WERI-Rb-1 (cell line): Measurements from ENCODE around the gene ACAA2.
"Not testable (repeated sequence)": the region's sequence is repeated elsewhere in the genome, so short reads cannot be mapped to it uniquely, and the experiment has no call there.

ENCODE experiments used
- DNase-seq: peaks from one replicate; pipeline ENCODE4 v3.0.0-alpha.2; 2020
- H3K27ac ChIP-seq: fragments of 250-450 bp; sonication (Bioruptor Pico); 2 replicates; pipeline ENCODE4 v1.5.1; 2020; ENCODE audit warnings: mild to moderate bottlenecking, moderate library complexity
- H3K27me3 ChIP-seq: fragments of 250-450 bp; sonication (Bioruptor Pico); 2 replicates; pipeline ENCODE4 v1.5.1; 2021; ENCODE audit warnings: mild to moderate bottlenecking, low read depth, moderate library complexity; ENCODE audit not compliant: insufficient read depth, severe bottlenecking
- H3K36me3 ChIP-seq: fragments of 250-450 bp; sonication (Bioruptor Pico); 2 replicates; pipeline ENCODE4 v1.5.1; 2020; ENCODE audit warnings: mild to moderate bottlenecking, moderate library complexity
- H3K4me3 ChIP-seq: 2 replicates; pipeline ENCODE4 v1.5.1; 2011; ENCODE audit warnings: low read depth, mild to moderate bottlenecking, control low read depth, low read length
- H3K9me3 ChIP-seq: fragments of 250-450 bp; sonication (Bioruptor Pico); 2 replicates; pipeline ENCODE4 v1.5.1; 2021; ENCODE audit warnings: mild to moderate bottlenecking, moderate library complexity; ENCODE audit not compliant: severe bottlenecking
- TF ChIP-seq, protein P1 (sequence below): IDR thresholded peaks from 2 replicates; pipeline ENCODE4 v1.5.1; 2011; ENCODE audit warnings: low read depth, mild to moderate bottlenecking, control low read depth, inconsistent platforms, low read length

Gene ACAA2

DNA sequence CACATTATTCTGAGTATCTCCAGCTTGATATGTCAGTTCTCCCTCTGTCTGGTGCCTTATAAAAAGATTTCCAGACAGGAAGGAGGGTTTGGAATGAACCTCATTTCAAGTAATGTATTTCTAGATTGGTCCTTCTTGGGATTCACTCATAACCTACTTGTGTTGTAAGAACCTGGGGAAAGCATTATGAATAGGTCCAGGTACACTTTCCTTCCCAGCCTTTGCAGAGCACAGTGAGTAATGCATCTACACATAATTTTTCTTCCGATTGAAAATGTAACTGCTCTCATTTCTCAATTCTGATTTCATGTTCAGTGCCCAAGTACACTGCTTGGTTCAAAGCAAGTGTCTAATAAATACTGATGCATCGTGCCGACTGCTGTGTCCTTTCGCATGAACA, 25.0 kb upstream of the ACAA2 start:
- Histone ChIP-seq H3K9me3 (no peaks in the 10 kb centered on the region), H3K4me3 (no peak overlapping the region), H3K36me3 (no peaks in the 10 kb centered on the region), H3K27ac (no peak overlapping the region), H3K27me3 (no peaks in the 10 kb centered on the region)
- no peak for DNase-seq
- TF ChIP-seq, protein P1, sequence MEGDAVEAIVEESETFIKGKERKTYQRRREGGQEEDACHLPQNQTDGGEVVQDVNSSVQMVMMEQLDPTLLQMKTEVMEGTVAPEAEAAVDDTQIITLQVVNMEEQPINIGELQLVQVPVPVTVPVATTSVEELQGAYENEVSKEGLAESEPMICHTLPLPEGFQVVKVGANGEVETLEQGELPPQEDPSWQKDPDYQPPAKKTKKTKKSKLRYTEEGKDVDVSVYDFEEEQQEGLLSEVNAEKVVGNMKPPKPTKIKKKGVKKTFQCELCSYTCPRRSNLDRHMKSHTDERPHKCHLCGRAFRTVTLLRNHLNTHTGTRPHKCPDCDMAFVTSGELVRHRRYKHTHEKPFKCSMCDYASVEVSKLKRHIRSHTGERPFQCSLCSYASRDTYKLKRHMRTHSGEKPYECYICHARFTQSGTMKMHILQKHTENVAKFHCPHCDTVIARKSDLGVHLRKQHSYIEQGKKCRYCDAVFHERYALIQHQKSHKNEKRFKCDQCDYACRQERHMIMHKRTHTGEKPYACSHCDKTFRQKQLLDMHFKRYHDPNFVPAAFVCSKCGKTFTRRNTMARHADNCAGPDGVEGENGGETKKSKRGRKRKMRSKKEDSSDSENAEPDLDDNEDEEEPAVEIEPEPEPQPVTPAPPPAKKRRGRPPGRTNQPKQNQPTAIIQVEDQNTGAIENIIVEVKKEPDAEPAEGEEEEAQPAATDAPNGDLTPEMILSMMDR = no peak

DNA sequence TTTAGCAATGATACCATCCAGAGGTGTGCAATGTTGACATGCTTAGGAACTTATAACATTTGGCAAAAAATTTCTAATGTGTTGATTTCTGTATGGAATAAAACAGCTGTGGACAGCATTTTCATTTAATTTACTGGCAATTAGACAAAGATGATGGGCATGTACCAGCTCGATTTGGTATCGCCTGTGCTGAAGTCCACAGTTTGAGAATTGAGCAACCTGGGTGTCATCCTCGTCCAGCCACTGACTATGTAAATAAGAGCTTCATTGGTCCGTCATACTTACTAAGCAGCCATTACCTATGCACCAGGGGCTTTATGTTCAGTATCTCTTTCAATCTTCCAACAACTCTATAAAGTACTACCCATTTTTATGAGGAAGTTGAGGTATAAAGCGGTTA, 24.6 kb upstream of the ACAA2 start:
- Histone ChIP-seq H3K36me3 (no peaks in the 10 kb centered on the region), H3K27me3 (no peaks in the 10 kb centered on the region), H3K27ac (no peak overlapping the region), H3K9me3 (no peaks in the 10 kb centered on the region), H3K4me3 (no peak overlapping the region)
- no peak for DNase-seq
- TF ChIP-seq, protein P1 = no peak

DNA sequence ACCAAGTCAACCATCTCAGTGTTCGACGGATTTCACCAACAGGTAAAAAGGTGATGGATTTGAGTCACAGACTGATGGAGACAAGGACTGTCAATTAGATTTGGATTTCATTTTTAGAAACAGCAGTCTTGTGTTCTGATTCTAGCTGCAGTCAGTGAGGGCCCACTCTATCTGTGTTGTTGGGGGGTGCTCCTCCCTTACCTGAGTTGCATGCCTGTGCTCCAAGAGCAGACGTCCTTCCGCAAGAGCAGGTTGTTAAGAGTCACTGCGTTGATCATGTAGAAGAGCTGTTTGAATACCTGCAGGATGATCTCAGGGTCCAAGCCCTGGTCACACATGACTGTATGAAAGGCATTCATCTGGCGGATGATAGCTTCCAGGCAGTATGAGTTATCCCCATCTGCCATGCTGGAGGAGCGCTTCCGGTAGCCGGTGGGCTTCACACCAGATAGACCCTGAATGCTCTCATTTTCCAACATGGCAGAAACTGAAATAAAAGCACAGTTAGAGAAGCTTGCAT, 24.0 kb upstream of the ACAA2 start:
- not testable (repeated sequence) for H3K27me3 ChIP-seq, H3K9me3 ChIP-seq, H3K27ac ChIP-seq, DNase-seq, H3K4me3 ChIP-seq, H3K36me3 ChIP-seq

DNA sequence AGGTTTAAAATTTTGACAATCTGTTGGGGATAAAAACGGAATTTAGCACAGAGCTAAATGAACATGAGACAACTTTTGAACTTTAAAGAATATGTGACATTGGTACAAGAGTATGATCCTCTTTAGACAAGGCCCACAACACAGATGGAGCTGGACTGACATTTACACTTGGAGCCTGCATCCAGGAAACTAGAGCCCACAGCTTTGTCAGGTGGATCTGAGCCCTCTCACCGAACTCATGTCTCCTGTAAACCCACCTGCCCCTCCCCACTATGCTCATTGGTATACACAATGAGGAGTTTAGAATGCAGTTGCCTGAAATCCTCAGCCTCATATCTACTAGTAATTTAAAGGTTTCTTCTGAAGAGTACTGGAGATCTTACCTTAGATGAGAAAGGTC, 22.1 kb upstream of the ACAA2 start:
- no peak for DNase-seq
- Histone ChIP-seq H3K9me3 (no peaks in the 10 kb centered on the region), H3K4me3 (no peak overlapping the region), H3K36me3 (no peaks in the 10 kb centered on the region), H3K27me3 (no peaks in the 10 kb centered on the region), H3K27ac (no peak overlapping the region)
- TF ChIP-seq, protein P1 = no peak

DNA sequence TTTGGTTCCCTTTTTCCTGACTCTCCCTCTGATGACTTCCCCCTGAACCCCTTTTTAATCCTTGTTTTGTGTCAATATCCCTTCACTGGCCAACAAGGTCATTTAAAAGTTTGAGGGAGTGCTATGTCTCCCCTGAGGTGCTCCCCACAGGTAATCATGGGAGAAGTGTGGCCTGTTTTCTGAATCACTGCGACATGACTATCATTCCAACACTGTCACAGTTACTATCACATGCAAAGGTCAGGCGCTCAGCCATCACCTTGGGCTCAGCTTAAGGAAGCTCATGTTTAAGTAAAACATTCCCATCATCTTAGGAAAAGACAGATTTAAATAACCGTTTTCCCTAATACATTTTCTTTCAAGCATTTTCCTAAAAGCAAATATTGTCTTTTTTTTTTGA, 20.9 kb upstream of the ACAA2 start:
- no peak for DNase-seq

DNA sequence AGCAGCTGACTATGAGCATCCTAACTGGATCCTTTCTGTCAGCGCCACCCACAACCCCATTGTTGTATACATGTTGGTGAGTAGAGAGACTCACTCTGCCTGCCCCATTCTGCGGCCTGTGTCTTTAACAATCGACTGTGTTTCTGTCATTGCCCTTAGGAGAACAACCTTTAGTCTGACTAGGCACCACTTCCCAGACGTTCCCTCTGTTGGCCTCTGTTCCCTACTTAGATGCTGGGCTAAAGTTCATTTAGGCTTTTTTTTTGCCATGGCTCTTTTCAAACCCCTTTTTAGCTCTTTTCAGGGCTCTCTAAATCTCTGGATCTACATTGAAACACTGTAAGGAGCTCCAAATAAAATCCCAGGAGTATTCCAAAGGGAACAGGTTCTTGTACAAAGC, 20.5 kb upstream of the ACAA2 start:
- TF ChIP-seq, protein P1 = no peak
- no peaks in the 10 kb centered on the region for H3K36me3 ChIP-seq
- H3K9me3 ChIP-seq = no peaks in the 10 kb centered on the region
- no peaks in the 10 kb centered on the region for H3K27me3 ChIP-seq
- no peak overlapping the region for H3K27ac ChIP-seq
- H3K4me3 ChIP-seq = no peak overlapping the region
- DNase-seq = no peak

More for the DNA sequence above, 20.9 kb upstream of the ACAA2 start:
- no peaks in the 10 kb centered on the region for H3K36me3 ChIP-seq
- H3K27me3 ChIP-seq = no peaks in the 10 kb centered on the region
- no peak overlapping the region for H3K4me3 ChIP-seq
- no peak overlapping the region for H3K27ac ChIP-seq
- TF ChIP-seq, protein P1 = no peak
- H3K9me3 ChIP-seq = no peaks in the 10 kb centered on the region
